T-helper 2 cell treated with Interferon-gamma antibody and Interleukin-4, amounts not matched to agents 5 μg/mL and 100 μg/mL, for 36 hours (primary cell): ENCODE data around the gene HAUS8.
A peak's percentile ranks its signal among the peaks of the same experiment; 100 is the strongest.

Source experiments
- DNase-seq: peaks from one replicate; pipeline ENCODE4 v3.0.0; 2021; ENCODE audit warnings: low spot score
- H3K27ac Mint-ChIP-seq: one replicate; pipeline ENCODE4 v1.8.0; 2021; ENCODE audit warnings: mild to moderate bottlenecking, mixed read lengths
- H3K27me3 Mint-ChIP-seq: one replicate; pipeline ENCODE4 v1.8.0; 2021; ENCODE audit warnings: low read depth, mixed read lengths
- H3K36me3 Mint-ChIP-seq: one replicate; pipeline ENCODE4 v1.8.0; 2021; ENCODE audit warnings: low read depth, mixed read lengths
- H3K4me1 Mint-ChIP-seq: one replicate; pipeline ENCODE4 v1.8.0; 2021; ENCODE audit warnings: low read depth, mixed read lengths
- H3K4me3 Mint-ChIP-seq: one replicate; pipeline ENCODE4 v1.8.0; 2022; ENCODE audit warnings: mild to moderate bottlenecking, moderate library complexity, mixed read lengths
- H3K9me3 Mint-ChIP-seq: one replicate; pipeline ENCODE4 v1.8.0; 2021; ENCODE audit warnings: mixed read lengths

The HAUS8 gene

GRCh38 chr19:17001603-17002183, 73.6 kb downstream of the HAUS8 start:
- Mint-ChIP-seq H3K27ac (peak overlapping the region; percentile 97), H3K9me3 (peaks cover 6% of the 10 kb centered on the region), H3K4me3 (peak overlapping the region; percentile 77)

More at GRCh38 chr19:17001603-17002183, 73.6 kb downstream of the HAUS8 start:
- DNase-seq = peak; percentile 71
- Mint-ChIP-seq H3K27me3 (peaks cover 2% of the 10 kb centered on the region), H3K36me3 (peaks cover 1% of the 10 kb centered on the region), H3K4me1 (peaks cover 25% of the 10 kb centered on the region)
